ENCODE data around the gene MT1G. TPM values are rescaled to one million over a fixed set of nuclear protein-coding genes. Genes with fewer than 3 reads are reported as not detected.
A peak's percentile ranks its signal among the peaks of the same experiment; 100 is the strongest.

The MT1G gene
- total RNA-seq, 1 donor from 2014 or later: 0.75 TPM

DNA sequence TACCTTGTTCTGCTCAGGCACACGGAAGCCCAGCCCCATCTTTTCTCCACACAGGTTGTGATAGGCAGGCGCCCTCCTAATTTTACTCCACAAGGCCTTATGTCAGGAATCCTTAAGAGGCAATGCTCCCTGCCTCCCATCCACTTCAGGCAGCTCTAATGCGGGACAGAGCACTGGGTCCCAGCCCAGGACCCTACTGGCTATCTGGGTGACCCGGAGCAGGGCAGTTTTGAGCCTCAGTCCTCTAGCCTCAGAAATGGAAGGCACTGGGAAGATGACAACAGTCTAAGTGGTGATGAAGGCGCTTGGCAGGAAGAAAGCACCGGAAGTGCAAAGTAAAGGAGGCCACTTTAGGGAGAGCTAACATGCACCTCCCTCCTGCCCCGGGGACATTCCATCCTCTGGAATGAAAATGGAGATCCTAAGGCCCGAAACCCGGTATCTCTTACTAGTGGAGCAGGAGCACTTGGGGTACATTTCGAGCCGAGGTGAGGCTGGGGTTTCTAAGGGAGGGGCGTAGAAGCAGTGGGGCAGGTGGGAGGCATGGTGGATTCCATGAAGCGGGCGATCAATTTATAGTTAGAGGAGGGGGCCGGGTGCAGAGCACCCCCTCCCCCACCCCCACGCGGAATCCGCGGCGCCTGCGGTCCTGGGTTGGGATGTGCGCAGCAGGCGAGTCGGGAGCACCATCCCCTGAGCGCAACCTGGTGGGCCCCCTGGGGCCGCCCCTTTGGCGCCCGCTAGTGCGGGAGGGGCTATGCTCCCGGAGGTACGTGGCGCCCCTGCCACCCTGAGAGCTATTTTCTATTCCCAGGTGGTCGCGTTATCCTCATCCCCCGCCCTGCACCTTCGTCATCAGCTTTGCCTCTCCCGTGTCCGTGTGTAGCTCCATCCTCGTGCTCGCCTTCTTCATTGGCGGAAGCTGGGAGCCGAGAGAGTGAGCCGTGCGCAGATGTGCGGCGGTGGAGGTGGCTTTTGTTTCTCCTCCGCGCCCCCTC is 5.2 kb downstream of the MT1G start:
- Histone ChIP-seq H3K4me3 (ENCODE audit: low read depth, low read length) (peak overlapping the region; percentile 22), H3K27me3 (ENCODE audit: control insufficient read depth, insufficient read depth, low read length) (peaks cover 28% of the 10 kb centered on the region), H3K36me3 (ENCODE audit: control insufficient read depth, insufficient read depth, low read length) (no peaks in the 10 kb centered on the region)
- DNase-seq (ENCODE audit: low read depth): no peak
- TF ChIP-seq, protein P1, sequence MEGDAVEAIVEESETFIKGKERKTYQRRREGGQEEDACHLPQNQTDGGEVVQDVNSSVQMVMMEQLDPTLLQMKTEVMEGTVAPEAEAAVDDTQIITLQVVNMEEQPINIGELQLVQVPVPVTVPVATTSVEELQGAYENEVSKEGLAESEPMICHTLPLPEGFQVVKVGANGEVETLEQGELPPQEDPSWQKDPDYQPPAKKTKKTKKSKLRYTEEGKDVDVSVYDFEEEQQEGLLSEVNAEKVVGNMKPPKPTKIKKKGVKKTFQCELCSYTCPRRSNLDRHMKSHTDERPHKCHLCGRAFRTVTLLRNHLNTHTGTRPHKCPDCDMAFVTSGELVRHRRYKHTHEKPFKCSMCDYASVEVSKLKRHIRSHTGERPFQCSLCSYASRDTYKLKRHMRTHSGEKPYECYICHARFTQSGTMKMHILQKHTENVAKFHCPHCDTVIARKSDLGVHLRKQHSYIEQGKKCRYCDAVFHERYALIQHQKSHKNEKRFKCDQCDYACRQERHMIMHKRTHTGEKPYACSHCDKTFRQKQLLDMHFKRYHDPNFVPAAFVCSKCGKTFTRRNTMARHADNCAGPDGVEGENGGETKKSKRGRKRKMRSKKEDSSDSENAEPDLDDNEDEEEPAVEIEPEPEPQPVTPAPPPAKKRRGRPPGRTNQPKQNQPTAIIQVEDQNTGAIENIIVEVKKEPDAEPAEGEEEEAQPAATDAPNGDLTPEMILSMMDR (IDR thresholded peaks at IDR 0.05; ENCODE audit: insufficient read depth, low read length, poor library complexity, severe bottlenecking): no peak

DNA sequence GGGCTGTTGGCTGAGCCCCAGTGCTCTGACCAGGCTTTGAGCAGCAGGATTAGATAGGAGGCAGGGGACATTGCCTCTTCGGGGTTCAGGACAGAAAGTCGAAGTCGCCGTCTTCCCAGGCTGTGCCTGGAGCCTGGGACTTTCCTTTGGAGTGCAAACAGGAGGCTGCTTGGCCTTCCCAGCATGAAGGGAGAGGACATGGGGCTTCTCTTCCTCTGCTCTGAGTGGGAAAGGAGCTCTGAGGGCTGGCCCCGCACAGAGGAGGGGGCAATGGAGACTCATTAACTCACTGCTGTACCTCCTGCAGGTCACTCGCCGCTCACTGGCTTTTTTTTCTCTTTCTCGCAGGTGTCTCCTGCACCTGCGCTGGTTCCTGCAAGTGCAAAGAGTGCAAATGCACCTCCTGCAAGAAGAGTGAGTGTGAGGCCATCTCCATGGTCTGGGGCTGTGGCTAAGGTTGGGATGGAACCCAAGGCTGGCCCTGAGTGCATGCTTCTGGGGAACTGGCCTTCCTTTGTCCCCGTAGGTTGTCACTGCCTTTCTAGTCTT is 9.5 kb downstream of the MT1G start:
- no peaks in the 10 kb centered on the region for H3K36me3 ChIP-seq (ENCODE audit: control insufficient read depth, insufficient read depth, low read length)
- TF ChIP-seq, protein P1 (IDR thresholded peaks at IDR 0.05; ENCODE audit: insufficient read depth, low read length, poor library complexity, severe bottlenecking): no peak
- H3K4me3 ChIP-seq (ENCODE audit: low read depth, low read length): peak overlapping the region; percentile 63
- no peak for DNase-seq (ENCODE audit: low read depth)
- H3K27me3 ChIP-seq (ENCODE audit: control insufficient read depth, insufficient read depth, low read length): peaks cover 12% of the 10 kb centered on the region

DNA sequence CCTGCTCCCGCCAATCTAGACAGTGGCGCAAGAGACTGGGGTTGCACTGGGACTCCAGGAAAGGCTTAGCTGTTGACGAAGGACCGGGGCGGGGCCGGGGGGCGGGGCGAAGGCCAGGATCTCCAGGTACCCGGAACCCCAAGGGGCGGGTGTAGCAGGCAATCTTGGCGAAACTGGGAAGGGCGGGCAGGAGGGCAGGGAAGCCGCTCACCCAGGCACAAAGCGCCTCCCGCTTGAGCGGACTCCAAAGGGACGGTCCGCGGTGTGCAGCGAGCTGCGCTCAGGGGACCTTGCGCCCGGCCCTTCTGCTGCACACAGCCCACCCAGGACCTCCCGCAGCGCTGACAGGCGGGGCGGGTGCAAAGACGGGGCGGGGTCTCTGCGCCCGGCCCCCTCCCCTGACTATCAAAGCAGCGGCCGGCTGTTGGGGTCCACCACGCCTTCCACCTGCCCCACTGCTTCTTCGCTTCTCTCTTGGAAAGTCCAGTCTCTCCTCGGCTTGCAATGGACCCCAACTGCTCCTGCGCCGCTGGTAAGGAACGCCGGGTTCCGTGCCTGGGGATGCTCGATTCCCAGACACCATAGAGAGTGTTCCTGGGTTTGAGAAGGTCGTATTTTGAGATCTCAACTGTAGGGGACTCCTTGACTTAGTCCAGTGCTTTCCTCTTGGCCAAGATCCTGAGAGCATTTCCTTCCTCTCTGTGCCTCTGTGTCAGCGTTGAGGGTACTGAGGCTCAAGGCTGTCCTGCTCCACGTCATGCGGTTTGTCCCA is 10.1 kb downstream of the MT1G start, which contains the start of gene MT1F:
TSS of gene MT1F (plus strand) at position 405 of the 772 bp plus-strand sequence. CDS start at position 505, 100 bp downstream.
- Histone ChIP-seq H3K4me3 (ENCODE audit: low read depth, low read length) (peak within 1 kb of the TSS; percentile 63), H3K36me3 (ENCODE audit: control insufficient read depth, insufficient read depth, low read length) (no peaks in the 10 kb centered on the region), H3K27me3 (ENCODE audit: control insufficient read depth, insufficient read depth, low read length) (peaks cover 7% of the 10 kb centered on the region)
- DNase-seq (ENCODE audit: low read depth): peak; percentile 18
- TF ChIP-seq, protein P1 (IDR thresholded peaks at IDR 0.05; ENCODE audit: insufficient read depth, low read length, poor library complexity, severe bottlenecking): no peak

DNA sequence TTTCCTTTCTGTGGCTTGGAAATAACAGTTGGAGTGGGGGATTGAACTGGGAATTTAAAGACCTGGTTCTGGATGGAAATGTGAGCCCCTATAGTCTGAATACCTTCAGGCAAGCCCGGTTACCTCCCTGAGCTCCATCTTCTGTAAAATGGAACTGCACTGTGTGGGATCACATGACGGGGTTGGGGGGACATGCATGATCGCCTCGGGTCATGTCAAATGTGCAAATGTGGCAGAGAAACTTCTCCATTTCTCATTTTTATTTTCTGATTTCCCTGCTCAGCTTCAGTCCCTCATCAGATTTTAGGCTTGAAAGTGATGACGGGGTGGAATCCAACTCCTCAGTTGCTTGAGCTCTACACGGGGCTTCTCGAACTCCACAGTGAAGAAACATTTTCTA is 14.6 kb downstream of the MT1G start:
- H3K4me3 ChIP-seq (ENCODE audit: low read depth, low read length): no peak overlapping the region
- TF ChIP-seq, protein P1 (IDR thresholded peaks at IDR 0.05; ENCODE audit: insufficient read depth, low read length, poor library complexity, severe bottlenecking): no peak
- peaks cover 24% of the 10 kb centered on the region for H3K27me3 ChIP-seq (ENCODE audit: control insufficient read depth, insufficient read depth, low read length)
- no peaks in the 10 kb centered on the region for H3K36me3 ChIP-seq (ENCODE audit: control insufficient read depth, insufficient read depth, low read length)
- DNase-seq (ENCODE audit: low read depth): no peak

DNA sequence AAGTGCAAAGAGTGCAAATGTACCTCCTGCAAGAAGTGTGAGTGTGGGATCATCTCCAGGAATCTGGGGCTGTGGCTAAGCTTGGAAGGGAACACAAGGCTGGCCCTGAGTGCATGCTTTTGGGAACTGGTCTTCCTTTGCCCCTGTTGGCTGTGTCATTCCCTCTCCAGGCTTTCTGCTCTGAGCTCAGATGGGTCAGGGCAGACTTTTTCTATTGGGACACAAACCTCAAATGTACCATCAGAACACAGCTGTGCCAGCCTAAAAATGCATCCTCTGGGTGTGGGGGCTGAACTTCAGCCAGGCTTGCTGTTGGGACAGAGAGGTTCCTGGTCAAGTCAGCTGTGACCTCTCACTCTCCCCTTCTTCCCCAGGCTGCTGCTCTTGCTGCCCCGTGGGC is 15.3 kb downstream of the MT1G start:
- TF ChIP-seq, protein P1 (IDR thresholded peaks at IDR 0.05; ENCODE audit: insufficient read depth, low read length, poor library complexity, severe bottlenecking): no peak
- Histone ChIP-seq H3K4me3 (ENCODE audit: low read depth, low read length) (no peak overlapping the region), H3K27me3 (ENCODE audit: control insufficient read depth, insufficient read depth, low read length) (peaks cover 31% of the 10 kb centered on the region), H3K36me3 (ENCODE audit: control insufficient read depth, insufficient read depth, low read length) (no peaks in the 10 kb centered on the region)
- DNase-seq (ENCODE audit: low read depth): no peak

Data from kidney epithelial cell (primary cell).